AG04449 (cell line): ENCODE results near the gene AP3S2.

Experiments
- CTCF ChIA-PET: fragments of 350-600 bp; formaldehyde crosslinking; extraction: SDS; loops from one replicate; lab custom pipeline; 2021; ENCODE audit warnings: antibody characterized with exemption; lab: Yijun Ruan, JAX
- POLR2A ChIA-PET: fragments of 400-600, 350-600 bp; formaldehyde crosslinking; extraction: SDS; loops from one replicate; lab custom pipeline; 2020; ENCODE audit warnings: antibody characterized with exemption, inconsistent platforms; lab: Yijun Ruan, JAX
- DNase-seq: peaks from one replicate; pipeline ENCODE4 v3.0.0-alpha.2; 2010; ENCODE audit warnings: low read depth, low spot score
- H3K4me3 ChIP-seq: 2 replicates; pipeline ENCODE4 v1.5.1; 2011; ENCODE audit warnings: low read depth, mild to moderate bottlenecking, control low read depth, low read length
- TF ChIP-seq, protein P1 (sequence below): IDR thresholded peaks from one replicate; pipeline ENCODE4 v1.5.1; 2011; ENCODE audit warnings: mild to moderate bottlenecking, moderate library complexity, low read length, control low read depth, inconsistent platforms; ENCODE audit not compliant: insufficient read depth; ENCODE audit errors: missing control alignments

The AP3S2 gene

GRCh38 chr15:89812011-89812846 lies 81.6 kb downstream of the AP3S2 start:
- ChIA-PET POLR2A (interaction anchor here (0.6 to 0.7 kb wide), 2 partner anchors 9 to 305 kb away, joined by 3 to 5 read pairs; no protein-coding TSS in a partner anchor), CTCF (interaction anchor here (1.3 to 2.0 kb wide), 3 partner anchors 37 to 62 kb away, joined by 3 to 11 read pairs (median 5); partner anchors contain the start of gene MESP2)
- no peak for DNase-seq
- H3K4me3 ChIP-seq = no peak overlapping the region
- TF ChIP-seq, protein P1, sequence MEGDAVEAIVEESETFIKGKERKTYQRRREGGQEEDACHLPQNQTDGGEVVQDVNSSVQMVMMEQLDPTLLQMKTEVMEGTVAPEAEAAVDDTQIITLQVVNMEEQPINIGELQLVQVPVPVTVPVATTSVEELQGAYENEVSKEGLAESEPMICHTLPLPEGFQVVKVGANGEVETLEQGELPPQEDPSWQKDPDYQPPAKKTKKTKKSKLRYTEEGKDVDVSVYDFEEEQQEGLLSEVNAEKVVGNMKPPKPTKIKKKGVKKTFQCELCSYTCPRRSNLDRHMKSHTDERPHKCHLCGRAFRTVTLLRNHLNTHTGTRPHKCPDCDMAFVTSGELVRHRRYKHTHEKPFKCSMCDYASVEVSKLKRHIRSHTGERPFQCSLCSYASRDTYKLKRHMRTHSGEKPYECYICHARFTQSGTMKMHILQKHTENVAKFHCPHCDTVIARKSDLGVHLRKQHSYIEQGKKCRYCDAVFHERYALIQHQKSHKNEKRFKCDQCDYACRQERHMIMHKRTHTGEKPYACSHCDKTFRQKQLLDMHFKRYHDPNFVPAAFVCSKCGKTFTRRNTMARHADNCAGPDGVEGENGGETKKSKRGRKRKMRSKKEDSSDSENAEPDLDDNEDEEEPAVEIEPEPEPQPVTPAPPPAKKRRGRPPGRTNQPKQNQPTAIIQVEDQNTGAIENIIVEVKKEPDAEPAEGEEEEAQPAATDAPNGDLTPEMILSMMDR = no peak

- no peak for DNase-seq
- POLR2A ChIA-PET = no interaction called here
- TF ChIP-seq, protein P1 = no peak
- CTCF ChIA-PET = no interaction called here
- no peak overlapping the region for H3K4me3 ChIP-seq
Observed at GRCh38 chr15:89810837-89811236, 83.0 kb downstream of the AP3S2 start.

GRCh38 chr15:89809787-89810148 lies 84.0 kb downstream of the AP3S2 start:
- DNase-seq = no peak
- ChIA-PET POLR2A (no interaction called here), CTCF (no interaction called here)
- TF ChIP-seq, protein P1 = no peak
- no peak overlapping the region for H3K4me3 ChIP-seq

DNA sequence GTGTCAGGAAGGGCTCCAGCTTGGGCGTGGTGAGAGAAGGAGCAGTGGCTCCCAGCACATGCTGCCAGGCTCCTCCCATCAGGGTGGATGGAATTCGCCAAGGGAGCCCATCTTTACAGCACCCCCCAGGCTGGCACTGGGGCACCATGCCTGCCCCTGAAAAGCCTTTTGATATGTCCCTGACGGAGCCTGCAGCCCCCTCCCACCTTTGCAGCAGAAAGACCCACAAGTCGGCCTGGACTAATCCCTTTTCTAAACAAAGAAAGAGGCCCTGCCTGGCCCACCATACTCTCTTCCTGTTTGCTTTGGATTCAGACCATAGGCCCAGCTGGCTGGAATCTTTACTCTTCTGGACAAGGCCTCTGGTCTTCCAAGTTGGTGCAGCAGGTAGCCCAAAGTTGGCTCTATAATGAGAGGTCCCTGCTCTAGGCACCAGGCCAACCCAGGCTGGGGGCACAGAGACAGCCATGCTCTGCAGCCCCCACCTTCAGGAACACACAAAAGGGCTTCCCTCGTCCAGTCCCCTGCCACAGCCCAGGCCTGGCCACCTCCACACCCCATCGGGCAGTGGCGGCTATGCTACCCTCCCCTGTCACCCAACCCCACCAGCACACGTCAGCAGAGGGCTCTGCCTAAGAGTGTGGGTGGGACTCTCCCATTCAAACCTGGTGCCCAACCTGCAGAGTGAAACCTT lies 84.6 kb downstream of the AP3S2 start:
- CTCF ChIA-PET = interaction anchor here (1.3 to 1.5 kb wide), 2 partner anchors 66 to 79 kb away, joined by 3 to 5 read pairs; no protein-coding TSS in a partner anchor

GRCh38 chr15:89808160-89808870 lies 85.5 kb downstream of the AP3S2 start:
- DNase-seq = no peak
- CTCF ChIA-PET = interaction anchor here (1.3 to 1.5 kb wide), 2 partner anchors 67 to 80 kb away, joined by 3 to 5 read pairs; no protein-coding TSS in a partner anchor
- no peak overlapping the region for H3K4me3 ChIP-seq
- TF ChIP-seq, protein P1 = no peak
- POLR2A ChIA-PET = no interaction called here

More for the DNA sequence above, 84.6 kb downstream of the AP3S2 start:
- TF ChIP-seq, protein P1 = no peak
- no peak for DNase-seq
- H3K4me3 ChIP-seq = no peak overlapping the region
- POLR2A ChIA-PET = no interaction called here

GRCh38 chr15:89807689-89808088 lies 86.1 kb downstream of the AP3S2 start:
- TF ChIP-seq, protein P1 = no peak
- no peak overlapping the region for H3K4me3 ChIP-seq
- DNase-seq = no peak
- POLR2A ChIA-PET = no interaction called here
- CTCF ChIA-PET = no interaction called here
